NCI-H2107 treated with DMSO at 0.1 percent for 48 hours (cell line): ENCODE measurements around the gene OLFM4.

Source experiments
- DNase-seq: peaks from one replicate; lab custom pipeline; 2025; ENCODE audit not compliant: unreplicated experiment; lab: John Stamatoyannopoulos, UW

OLFM4 gene

GRCh38 chr13:53014495-53015443 is 13.8 kb upstream of the OLFM4 start:
- DNase-seq: peak; percentile 18

- DNase-seq: no peak
These were observed 12.6 kb upstream of the OLFM4 start for GRCh38 chr13:53015971-53016370.

- no peak for DNase-seq
These were observed 11.1 kb upstream of the OLFM4 start for GRCh38 chr13:53017433-53017970.

GRCh38 chr13:53018690-53019647 is 9.6 kb upstream of the OLFM4 start:
- DNase-seq: no peak

- no peak for DNase-seq
These were observed 7.8 kb upstream of the OLFM4 start for GRCh38 chr13:53020764-53021335.

GRCh38 chr13:53023246-53023645 is 5.4 kb upstream of the OLFM4 start:
- no peak for DNase-seq

- no peak for DNase-seq
These were observed 550 bp upstream of the OLFM4 start for GRCh38 chr13:53028063-53028462.

GRCh38 chr13:53032849-53033248 is 4.2 kb downstream of the OLFM4 start:
- no peak for DNase-seq

- no peak for DNase-seq
These were observed 10.4 kb downstream of the OLFM4 start for GRCh38 chr13:53038993-53039392.

GRCh38 chr13:53041968-53042516 is 13.4 kb downstream of the OLFM4 start:
- no peak for DNase-seq

GRCh38 chr13:53042877-53043276 is 14.3 kb downstream of the OLFM4 start:
- DNase-seq: no peak

- no peak for DNase-seq
These were observed 14.8 kb downstream of the OLFM4 start for GRCh38 chr13:53043398-53043797.

- no peak for DNase-seq
These were observed 16.6 kb downstream of the OLFM4 start for GRCh38 chr13:53045189-53045588.

GRCh38 chr13:53048880-53049279 is 20.3 kb downstream of the OLFM4 start:
- no peak for DNase-seq

- DNase-seq: peak; percentile 98
These were observed 21.5 kb downstream of the OLFM4 start for GRCh38 chr13:53050151-53050550.

GRCh38 chr13:53052675-53053074 is 24.1 kb downstream of the OLFM4 start:
- no peak for DNase-seq

GRCh38 chr13:53054569-53054968 is 26.0 kb downstream of the OLFM4 start:
- no peak for DNase-seq

GRCh38 chr13:53058065-53058679 is 29.6 kb downstream of the OLFM4 start:
- no peak for DNase-seq

GRCh38 chr13:53060840-53061490 is 32.4 kb downstream of the OLFM4 start:
- no peak for DNase-seq

- DNase-seq: peak; percentile 57
These were observed 36.1 kb downstream of the OLFM4 start for GRCh38 chr13:53064731-53065130.
